COLO668 (cell line): ENCODE measurements around the gene MAST1.
"Not testable (repeated sequence)": the region's sequence is repeated elsewhere in the genome, so short reads cannot be mapped to it uniquely, and the experiment has no call there.

Experiments used
- DNase-seq: peaks from one replicate; lab custom pipeline; 2025; ENCODE audit not compliant: unreplicated experiment; lab: John Stamatoyannopoulos, UW

MAST1 gene

DNA sequence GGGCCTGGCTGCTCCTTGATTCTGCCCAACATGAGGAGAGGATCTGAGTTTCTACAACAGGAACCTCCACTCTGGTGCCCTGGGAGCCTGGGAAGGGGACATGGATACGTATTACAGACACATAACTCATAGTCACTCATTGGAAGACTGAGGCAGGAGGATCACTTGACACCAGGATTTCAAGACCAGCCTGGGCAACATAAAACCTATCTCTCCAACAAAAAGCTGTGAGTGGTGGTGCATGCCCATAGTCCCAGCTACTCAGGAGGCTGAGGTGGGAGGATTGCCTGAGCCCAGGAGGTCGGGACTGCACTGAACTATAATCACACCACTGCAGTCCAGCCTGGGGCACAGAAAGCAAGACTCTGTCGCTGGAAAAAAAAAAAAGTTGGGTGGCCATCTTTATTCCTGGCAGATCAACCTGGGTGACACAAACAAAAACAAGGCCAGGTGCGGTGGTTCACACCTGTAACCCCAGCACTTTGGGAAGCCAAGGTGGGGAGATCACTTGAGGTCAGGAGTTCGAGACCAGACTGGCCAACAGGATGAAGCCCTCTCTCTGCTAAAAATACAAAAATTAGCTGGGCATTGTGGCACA, 49.8 kb downstream of the MAST1 start:
- no peak for DNase-seq

DNA sequence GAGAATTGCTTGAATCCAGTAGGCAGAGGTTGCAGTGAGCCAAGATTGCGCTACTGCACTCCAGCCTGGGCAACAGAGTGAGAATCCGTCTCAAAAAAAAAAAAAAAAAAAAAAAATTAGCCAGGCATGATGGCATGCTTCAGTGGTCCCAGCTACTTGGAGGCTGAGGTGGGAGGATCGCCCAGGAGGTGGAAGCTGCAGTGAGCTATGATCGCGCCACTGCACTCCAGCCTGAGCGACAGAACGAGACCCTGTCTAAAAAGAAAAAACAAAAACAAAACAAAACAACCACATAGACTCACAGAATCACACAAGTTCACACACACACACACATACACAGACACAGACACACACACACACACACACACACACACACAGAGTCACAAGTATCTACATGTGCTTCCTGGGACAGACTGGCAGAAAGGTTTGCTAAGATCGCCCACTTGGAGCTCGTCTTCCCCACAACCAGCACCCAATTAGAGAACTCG, 52.0 kb downstream of the MAST1 start:
- DNase-seq: not testable (repeated sequence)

DNA sequence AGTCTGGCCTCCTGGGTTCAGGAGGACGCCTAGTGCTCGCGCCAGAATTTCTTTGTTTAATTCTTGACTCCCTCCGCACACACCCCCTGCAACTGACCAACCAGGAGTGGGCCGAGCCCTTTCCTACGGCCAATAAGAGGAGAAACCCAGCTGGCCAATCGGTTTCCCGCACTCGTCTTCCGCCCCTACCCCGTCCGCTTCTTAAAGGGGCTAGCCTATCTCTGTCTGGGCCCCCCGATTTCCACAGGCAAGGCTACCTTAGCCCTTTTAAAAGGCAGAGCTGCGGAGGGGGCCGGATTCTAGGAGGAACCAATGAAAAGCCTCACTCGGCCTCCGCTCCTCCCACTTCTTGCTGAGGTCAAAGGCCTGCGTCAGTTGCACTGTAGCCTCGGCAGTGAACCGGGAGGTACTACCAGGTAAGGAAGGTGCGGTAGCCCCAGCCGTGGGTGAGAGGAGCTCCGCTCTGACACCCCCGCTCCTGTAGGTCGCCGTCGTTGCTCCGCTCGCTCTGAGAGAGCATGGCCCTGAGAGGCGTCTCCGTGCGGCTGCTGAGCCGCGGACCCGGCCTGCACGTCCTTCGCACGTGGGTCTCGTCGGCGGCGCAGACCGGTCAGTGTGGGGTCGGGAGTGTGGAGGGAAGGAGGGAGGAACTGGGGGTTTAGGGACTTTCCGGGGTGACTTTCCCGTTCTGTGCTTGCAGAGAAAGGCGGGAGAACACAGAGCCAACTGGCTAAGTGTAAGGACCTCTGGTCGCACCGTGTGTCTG, 52.7 kb downstream of the MAST1 start, which contains the start of gene GCDH:
Gene GCDH, plus strand, starts transcription at position 374 of the 766 bp plus-strand sequence. Its CDS starts 145 bp downstream, at position 519.
- DNase-seq: peak; percentile 97

DNA sequence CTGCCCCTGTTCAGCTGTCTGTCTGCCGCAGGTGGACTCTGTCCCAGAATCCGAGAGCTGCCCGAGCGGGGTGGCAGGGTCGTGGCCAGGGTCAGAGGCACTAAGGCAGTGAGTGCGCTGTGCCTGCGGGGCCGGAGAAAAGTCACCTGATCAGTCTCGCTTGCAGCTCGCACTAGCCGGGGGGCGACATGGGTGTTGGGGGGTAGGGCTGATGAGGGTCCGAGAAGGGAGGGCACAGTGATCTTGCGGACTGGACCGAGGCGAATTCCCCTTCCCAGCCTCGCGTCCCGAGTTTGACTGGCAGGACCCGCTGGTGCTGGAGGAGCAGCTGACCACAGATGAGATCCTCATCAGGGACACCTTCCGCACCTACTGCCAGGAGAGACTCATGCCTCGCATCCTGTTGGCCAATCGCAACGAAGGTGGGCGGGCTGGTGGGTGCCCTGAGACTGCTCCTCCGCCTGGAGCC, 53.3 kb downstream of the MAST1 start:
- no peak for DNase-seq

DNA sequence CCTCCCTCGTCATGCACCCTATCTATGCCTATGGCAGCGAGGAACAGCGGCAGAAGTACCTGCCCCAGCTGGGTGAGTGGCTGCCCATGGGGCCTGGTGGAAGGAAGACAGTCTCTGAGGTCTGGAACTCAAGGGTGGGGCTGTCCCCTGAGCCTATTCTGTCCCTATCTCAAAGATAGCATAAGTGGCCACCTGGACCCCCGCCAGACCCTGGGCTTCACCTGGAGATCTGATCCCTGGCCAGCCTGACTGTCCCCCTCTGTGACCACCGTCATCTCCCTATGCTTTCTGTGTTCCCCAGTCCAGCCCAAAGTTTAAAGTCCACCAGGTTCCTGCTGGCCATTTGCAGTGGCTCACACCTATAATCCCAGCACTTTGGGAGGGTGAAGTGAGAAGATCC, 55.3 kb downstream of the MAST1 start:
- no peak for DNase-seq

DNA sequence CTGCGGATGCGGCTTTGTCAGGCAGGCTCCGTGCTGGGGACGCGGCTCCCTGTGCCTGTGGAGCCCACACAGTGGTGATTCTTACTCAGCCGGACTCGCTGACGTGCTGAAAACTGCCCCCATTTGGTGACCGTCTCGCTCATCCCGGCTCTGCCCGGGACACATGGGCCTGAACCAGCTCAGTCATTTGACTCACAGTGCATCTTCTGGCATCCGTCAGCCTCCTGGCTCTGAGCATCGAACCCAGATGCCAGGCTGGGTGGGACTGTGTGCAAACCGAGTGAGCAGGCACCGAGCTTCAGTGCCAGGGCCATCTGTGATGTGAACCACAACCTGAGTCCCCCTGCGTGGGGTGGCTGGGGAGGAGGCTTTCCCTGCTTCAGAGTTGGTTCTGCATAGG, 58.1 kb downstream of the MAST1 start:
- DNase-seq: no peak

DNA sequence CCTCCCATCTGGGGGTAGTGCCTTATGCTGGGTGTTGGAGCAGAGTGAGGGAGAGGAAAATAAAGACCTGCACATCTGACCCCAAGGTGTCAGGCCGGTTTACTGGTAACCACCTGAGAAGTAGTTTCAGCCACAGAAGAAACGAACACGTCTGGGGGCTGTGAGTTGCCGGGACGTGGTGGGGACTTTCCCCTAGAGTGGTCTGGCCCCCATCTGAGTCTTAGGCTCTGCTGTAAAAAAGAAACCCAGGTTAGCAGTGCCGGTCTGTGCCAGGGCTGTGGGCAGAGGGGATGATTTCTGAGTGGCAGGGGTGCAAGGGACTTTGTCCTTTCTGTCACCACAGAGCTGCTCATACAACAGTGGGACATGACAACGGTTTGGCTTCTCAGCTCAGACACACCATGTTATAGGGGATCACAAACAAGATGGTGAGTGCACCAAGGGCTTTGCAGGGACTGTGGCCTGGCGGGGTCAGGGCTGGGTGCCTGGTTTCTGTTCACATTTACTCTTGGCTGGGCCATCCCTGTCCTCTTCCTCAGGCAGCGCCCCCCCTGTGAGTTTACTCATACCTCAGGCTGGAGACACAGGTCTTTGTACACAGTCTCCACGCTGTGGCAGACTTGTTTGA, 61.7 kb downstream of the MAST1 start:
- no peak for DNase-seq

DNA sequence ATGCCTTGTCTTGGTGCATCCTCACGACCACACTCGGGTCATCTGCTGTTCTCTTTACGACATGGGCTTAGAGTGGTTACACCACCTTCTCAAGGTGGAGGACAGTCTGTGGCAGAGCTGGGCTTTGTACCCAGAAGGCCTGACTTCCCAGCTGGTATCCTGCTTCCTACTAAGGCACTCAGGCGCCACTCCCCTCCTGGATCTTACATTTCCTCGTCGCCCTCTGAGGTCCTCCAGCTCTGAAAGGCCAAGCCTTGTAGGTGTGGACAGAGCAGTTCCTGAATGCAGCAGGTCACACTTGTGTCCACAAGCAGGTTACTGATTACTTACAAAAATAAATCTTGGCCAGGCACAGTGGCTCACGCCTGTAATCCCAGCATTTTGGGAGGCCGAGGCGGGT, 68.9 kb downstream of the MAST1 start:
- DNase-seq: no peak

DNA sequence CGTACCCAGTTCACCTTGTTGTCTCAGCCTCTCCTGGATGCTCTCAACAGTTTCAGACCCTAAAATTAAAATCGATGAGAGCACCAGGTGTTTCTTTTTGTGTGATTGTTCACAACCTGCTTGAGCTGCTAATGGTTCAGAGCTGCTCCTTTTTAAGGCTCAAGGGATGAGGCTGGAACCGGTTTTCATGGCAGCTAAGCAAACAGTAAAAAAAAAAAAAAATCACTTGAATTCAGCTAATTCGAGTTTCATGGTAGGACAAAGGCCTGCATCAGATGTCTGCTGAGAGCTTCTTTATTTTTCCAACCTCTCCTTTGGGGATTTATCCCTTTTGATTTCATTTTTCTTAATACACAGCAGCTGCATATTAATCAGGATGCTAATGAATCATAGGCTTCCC, 74.3 kb downstream of the MAST1 start:
- peak; percentile 60 for DNase-seq

DNA sequence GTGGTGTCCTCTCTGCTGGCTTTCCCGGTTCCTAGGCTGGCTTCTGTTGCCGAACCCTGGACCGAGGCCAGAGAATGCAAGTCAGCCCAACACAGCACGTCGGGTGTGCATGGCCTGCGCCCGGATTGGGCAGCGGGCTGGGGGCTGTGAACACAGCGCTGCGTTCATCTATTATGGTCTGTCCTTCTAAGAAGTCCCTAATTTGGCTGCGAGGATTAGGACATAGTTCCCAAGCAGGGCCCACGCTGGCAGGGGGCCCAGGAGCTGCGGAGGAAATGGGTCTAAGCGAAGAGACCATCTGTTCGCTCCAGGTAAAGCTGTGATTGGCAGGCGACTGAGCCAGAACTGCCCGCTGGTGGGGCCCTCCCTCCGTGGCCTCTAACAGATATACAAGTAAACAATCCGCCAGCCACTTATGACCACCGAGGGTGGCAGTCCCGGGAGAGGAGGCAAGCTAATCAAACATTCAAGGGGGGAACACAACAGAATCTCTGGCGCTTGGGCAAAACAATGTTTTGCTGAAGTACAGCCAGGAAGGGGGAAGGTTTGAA, 74.8 kb downstream of the MAST1 start:
- DNase-seq: peak; percentile 90

DNA sequence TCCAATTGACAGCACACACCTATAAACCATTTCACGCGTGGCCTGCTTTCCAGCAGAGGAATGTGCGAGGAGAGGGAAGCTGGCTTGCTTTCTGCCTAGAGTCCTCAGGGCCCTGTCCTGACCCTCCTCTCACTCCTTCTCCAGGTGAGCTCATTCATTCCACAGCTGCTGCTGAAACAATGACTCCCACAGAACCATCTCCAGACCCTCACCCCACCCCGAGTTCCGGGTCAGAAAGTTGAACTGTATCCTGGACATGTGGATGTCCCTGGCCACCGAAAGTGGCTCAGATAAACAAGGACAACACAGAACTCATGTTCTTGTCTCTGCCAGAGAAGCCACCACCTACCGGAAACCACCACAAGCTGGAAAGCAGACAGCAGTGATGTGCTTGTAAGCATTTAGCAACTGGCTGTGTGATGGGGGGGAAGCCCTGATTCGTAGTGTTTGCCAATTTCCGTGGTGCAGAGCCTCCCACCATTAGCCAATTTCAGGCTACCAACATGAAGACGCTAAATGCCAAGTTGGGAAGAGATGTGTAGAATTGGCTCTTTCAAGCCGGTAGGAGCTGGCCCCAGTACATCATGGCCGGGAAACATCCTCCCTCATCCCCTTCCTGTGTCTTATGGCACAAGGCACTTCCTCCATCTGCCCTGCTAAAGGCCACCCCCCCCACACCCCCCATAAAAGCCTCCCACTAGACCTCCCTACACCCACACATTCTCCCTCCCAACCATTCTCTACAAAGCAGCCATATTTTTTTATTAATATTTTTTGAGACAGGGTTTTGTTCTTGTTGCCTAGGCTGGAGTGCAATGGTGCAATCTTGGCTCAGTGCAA, 75.8 kb downstream of the MAST1 start:
- peak; percentile 33 for DNase-seq

DNA sequence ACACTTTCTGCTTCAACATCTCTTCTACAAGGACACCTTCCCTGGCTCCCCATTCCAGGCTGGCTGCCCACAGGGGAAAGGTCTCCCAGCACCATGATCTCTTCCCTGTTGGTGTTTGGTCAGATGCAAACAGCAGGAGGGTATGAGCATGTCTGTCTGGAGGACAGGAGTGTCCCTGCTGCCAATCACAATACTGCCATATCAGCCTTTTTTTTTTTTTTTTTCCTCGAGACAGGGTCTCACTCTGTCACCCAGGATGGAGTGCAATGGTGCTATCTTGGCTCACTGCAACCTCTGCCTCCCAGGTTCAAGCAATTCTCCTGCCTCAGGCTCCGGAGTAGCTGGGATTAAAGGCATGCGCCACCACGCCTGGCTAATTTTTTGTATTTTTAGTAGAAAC, 77.5 kb downstream of the MAST1 start:
- not testable (repeated sequence) for DNase-seq

DNA sequence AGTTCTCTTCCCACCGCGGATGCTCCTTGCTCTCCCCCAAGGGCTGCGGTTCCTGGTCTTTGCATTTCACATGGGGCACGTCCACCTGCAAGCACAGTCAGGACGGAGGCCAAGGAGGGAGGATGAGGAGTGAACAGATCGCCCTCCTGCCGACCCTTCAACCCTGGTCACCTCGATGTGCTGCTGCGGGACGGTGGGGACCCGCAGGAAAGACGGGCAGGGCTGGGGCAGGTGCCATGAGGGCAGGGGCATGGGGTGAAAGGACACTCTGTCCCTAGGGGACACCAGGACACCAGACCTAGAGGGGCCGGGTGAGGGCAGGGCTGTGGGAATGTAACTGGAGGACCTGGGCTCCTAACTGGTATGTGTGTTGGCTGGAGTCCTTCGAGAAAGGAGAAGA, 79.9 kb downstream of the MAST1 start:
- DNase-seq: no peak

DNA sequence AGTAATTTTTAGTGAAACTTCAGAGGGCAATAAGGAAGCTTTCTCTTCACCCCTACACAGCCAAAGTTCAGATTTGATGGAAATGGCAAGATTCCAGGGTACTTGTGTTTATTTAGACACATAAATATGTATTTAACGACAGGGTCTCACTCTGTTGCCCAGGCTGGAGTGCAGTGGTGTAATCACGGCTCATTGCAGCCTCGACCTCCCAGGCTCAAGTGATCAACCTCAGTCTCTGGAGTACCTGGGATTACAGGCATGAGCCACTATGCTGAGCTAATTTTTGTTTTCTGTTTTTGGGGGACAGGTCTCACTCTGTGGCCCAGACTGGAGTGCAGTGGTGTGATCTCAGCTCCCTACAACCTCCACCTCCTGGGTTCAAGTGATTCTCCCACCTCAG, 82.7 kb downstream of the MAST1 start:
- DNase-seq: no peak

DNA sequence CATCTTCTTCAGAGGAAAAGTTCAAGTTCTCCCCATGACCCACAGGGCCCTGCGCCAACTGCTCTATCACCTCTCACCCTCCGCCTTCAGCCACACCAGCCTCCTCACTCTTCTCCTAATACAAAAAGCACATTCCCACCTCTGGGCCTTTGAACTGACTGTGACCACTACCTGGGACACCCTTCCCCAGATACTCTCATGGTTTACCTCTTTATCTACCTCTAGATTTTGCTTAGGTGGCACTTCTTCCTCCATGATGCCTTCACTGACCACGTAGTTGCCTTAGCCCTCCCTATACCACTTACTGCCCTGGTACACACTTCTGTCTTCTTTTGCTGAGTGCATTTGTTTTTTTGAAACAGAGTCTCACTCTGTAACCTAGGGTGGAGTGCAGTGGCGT, 84.6 kb downstream of the MAST1 start:
- DNase-seq: no peak
